ENCODE data around the gene MPPED1.

Gene MPPED1

DNA sequence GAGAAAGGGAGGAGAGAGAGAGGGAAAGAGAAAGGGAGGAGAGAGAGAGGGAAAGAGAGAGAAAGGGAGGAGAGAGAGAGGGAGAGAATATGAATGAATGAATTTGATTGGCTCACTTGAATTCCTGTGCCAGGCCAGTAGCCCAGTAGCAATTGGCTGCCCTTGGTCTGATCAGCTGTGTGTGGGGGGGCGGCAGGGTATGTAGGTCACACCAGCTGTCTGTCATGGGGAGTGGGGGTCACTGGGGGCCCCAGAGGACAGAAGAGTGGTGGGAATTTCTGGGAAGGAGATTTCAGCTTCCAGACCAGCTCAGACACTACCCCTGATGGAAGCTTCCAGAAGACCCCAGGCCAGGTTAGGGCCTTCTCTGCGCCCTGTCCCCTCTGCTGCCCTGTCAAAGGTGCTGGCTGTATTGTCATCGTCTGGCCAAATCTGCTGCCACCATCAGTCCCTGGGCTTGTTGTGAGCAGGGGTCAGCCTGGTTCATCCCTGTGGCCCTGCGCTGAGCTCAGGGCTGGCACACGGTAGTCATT lies 21.1 kb downstream of the MPPED1 start:
- DNase-seq: no peak

GRCh38 chr22:43433451-43434274 lies 21.8 kb downstream of the MPPED1 start:
- no peak for DNase-seq

DNA sequence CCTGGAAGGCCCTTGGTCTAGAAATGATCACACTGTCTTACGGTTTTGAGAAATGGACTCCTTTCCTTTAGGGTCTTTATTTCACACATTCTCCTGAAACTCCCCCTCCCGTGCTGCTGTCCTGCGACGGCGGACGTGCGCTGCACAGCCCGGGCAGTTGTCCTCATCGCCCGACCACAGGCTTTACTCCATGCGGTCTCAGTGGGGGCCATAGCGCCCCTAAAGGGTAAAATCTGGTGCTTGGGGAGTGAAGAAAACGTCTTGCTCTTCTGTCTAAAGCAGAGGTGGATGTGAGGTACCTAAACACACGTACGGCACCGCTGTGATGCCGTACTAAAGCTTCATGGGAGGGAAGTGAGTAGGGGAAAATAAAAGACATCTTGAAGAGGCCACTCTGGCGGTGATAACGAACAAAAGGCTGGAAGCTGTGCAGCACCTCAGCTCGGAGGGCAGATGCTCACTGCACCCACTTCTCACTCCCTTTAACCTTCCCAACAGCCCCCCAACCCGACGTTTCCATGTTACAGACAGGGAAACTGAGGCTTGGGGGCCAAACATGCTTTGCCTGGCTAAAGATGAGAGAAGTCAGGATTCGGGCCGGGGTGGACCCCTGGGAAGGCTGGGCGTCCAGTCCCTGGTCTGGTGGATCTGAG lies 22.6 kb downstream of the MPPED1 start:
- DNase-seq: no peak

GRCh38 chr22:43434928-43435311 lies 23.1 kb downstream of the MPPED1 start:
- DNase-seq: no peak

- DNase-seq: no peak
Measured at GRCh38 chr22:43435851-43436811, 24.3 kb downstream of the MPPED1 start.

DNA sequence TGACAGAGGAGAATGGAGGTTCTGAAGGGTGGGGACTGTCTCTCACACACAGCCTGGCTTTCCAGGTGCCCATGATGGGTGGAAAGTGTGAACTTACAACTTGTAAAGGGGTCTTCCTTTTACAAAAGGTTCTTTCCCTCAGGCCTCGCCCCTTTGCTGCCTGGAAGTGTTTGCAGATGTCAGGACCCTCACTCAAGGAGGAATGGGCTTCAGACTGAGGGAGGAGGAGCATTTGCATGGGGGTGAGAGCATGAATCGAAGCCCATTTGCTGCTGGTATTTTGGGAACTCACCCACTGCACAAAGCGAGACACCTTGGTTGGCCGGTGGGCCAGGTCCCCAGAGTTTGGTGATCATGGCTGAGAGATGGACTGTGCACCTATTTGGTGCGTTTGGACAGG lies 25.1 kb downstream of the MPPED1 start:
- DNase-seq: no peak

- DNase-seq: no peak
Measured at GRCh38 chr22:43437871-43438475, 26.2 kb downstream of the MPPED1 start.

DNA sequence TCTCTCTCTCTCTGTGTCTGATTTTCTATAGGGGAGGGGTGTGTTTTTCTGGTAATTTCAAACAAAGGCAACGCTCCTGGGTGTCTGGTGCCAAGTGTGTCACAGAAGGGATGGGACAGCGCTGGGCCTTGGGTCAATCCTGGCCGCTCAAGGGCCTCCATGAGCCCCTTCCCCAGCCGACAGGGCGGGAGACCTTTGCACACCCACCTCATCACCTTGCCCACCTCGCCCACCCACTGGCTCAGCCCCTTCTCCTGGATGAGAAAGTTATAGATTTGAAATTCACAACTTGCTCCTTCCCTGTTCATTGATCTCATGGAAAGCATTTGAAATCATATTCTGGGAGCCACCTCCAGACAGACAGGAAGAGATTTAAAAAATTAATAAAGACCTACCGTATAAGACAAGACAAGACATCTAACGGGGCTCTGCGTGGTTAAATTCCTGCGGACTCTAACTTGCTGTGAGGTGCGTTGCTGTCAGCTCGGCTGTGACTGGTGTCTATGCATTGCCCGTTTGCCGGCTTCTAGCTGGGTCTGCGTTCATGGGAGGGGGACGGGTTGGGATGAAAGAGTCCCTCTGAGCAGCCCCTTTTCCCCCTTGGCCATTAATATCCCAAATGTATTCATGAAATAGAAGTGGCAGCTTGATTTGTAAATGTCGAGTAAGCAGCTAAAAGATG lies 27.0 kb downstream of the MPPED1 start:
- no peak for DNase-seq

DNA sequence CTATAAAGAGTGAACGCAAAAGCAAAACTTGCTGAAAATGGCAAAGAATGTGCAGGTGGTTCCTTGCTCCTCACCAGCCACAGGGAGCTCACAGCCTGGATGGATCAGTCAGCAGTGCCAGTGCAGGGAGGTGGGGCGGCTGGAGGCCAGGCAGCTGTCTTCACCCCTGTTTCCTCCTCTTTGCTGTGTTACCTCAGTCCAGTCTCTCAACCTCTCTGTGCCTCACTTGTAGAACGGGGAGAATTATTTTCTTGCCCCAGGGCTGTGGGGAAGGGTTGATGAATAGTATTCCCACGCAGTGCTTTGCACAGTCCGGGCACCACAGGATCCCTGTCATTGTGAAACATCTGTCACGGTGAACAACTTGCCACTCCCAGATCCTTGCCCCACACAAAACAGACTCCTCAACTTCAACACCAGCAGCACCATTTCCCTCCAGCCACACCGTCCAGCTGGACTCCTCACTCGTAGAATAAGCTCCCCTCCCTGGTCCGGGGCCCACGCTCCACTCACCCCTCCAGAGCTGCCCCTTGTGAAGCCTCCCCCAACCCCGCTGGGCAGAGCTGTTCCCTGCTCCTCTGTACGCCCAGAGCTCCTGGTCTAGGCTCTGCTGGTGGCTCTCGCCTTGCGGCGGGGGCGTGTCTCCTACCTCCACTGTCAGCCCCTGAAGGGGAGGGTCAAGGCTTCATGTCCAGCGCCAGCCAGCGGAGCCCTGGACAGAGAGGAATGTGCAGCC lies 27.7 kb downstream of the MPPED1 start:
- DNase-seq: no peak

DNA sequence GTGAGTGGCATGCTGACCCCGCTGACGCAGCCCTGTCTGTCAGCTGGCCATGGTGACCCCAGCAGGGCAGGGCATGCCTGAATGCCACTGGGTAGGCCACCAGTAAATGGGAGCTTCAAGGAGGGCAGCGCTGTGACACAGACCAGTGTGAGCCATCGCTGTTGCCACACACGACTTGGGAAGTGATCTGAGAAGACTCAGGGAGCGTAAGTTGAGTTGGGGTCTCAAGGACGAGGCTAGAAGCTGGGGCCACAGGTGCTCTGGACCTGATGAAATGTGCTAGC lies 28.2 kb downstream of the MPPED1 start:
- no peak for DNase-seq

DNA sequence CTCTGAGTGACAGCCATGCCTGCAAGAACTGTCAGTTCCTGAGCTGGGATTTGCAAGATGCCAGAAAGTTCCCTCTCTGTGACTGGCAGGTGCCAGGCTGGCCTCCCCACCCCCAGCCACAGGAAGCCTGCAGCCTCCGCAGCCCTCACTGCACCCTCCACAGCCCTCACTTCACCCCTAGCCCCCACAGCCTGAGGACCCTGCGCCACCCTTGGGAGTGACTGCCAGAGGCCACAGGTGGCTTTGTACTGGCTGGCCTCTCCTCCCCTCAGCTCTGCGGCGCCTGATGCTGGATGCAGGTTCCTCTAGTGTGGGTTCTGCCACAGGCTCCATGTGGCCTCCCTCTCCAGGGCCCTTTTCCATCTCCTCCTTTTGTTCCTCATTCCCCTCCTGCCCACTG lies 28.7 kb downstream of the MPPED1 start:
- no peak for DNase-seq

DNA sequence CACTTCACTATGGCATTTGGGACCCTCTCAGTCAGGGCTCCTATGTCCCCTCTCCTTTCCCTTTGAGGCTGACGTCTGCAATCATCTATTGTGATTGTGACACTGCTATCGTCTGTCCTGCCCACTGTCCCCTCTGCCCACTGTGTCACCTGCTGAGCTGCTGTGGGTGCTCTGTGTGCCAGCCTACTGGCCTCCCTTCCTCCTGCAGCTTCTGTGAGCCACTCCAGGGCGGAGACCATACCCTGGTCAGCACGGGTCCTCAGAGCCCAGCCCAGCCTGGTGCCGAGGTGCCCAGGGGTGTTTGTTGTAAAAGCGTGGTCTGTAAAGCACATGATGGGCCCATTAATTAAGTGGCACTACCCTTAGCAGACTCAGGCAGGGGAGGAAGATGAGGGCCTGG lies 29.4 kb downstream of the MPPED1 start:
- DNase-seq: no peak

DNA sequence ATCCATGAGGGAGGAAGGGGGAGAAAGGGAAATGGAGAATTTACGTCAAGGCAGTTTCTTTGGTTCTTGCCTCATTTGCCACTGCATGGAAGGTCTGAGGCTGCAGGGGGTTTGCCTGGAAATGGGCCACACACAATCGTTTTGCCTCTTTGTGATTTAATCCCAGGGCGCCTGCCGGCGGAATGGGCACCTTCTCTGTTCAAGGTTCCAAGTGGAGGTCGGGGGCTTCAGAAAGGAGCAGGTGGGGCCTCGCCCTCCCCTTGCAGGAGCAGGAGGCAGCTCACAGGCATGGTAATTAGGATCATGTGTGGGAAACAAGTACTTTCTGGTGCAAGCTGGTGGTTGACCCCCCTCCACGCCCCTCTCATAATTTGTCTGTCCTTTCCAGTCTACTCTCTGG lies 29.9 kb downstream of the MPPED1 start:
- no peak for DNase-seq

- no peak for DNase-seq
Measured at GRCh38 chr22:43442386-43443151, 30.8 kb downstream of the MPPED1 start.

- no peak for DNase-seq
Measured at GRCh38 chr22:43443152-43443471, 31.3 kb downstream of the MPPED1 start.

- no peak for DNase-seq
Measured at GRCh38 chr22:43446037-43446803, 34.4 kb downstream of the MPPED1 start.

DNA sequence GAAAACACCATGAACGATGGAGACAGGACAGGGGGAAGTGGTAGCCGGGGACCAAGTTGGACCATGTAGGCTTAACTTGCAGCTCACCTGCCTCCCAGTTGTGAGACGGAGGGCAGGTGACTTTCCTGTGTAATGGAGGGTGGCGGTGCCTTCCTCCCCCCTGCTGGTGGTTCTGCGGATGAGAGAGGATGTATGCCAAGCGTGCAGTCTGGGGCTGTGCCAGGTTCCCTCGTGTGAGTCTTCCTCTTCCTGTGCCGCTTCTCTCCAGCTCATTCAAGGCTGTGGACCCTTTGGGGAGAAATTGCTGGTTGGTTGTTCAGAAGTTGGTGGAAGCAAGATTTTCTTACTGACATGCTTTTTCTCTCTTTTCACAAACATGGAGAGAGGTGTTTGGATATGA lies 35.1 kb downstream of the MPPED1 start:
- no peak for DNase-seq

DNA sequence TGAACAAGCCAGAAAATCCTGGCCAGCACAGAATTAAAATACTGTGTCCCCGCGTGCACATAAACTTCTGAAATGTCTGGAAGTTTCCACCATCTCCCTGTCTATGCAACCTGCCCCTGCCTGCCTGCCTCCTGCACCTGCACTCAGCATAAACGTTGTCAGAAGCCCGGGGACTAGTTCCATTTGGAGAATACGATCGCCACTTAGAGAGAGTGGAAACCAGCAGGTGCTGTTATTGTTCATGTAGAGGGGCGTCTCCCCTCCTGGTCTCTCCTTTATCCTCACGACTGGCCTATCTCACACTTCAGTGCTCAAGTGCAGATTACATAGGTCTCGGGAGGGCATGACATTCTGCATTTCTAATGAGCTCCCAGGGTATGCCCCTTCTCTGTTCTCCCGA lies 35.6 kb downstream of the MPPED1 start:
- DNase-seq: no peak

DNA sequence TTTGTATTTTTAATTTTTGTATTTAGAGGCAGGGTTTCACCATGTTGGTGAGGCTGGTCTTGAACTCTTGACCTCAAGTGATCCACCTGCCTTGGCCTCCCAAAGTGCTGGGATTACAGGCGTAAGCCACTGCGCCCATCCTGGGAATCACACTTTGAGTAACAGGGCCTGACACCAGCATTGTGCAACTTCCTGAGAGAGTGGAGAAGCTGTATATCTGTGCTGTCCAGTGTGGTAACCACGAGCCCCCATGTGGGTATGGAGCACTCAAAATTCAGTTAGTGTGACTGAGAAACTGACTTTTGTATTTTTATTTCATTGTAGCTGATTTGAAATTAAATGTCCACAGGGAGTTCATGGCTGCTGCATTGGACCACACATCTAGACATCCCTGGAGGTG lies 36.2 kb downstream of the MPPED1 start:
- DNase-seq: no peak

DNA sequence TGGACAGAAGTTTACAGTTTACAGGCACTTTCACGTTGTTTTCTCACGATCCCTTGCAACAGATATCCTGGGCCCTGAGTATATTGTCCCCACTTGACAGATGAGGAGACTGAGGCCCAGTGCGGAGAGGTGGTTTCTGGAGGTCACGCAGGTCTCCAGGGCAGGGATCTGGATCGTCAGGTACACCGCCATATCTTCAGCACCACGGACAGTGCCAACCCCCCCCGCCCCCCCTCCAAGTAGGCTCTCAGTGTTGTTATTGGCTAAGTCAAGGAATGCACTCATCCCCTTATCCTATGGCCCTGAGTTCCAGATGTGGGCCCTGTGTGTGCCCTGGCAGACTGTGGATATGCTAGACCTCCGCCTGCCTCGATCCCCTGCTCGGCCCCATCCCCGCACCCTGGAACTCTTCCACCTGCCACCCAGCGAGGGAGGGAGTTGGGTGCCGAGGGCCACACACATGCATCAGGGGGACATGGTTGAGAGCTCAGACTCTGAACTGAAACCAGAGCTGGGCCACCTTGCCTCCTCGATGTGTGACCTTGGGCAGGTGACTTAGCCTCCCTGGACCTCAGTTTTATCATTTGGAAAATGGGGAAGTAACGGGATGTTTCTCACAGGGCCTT lies 37.5 kb downstream of the MPPED1 start:
- no peak for DNase-seq
